GM23338 (cell line): Measurements from ENCODE around the gene AIFM2. TPM values are rescaled to one million over a fixed set of nuclear protein-coding genes. Genes with fewer than 3 reads are reported as not detected.

Source experiments
- CREB1 ChIP-seq: fragments of 250-450 bp; sonication (Bioruptor Pico); IDR thresholded peaks from 2 replicates; pipeline ENCODE4 v1.5.0; 2020; ENCODE audit warnings: low read depth, mild to moderate bottlenecking, moderate library complexity
- EZH2 ChIP-seq: fragments of 200-600 bp; sonication (generic); IDR thresholded peaks from one replicate; pipeline ENCODE4 v1.8.0; 2017; ENCODE audit warnings: antibody characterized with exemption, mild to moderate bottlenecking, low read depth; ENCODE audit not compliant: unreplicated experiment
- EZH2phosphoT487 ChIP-seq: fragments of 200-600 bp; sonication (generic); IDR thresholded peaks from one replicate; pipeline ENCODE4 v1.8.1; 2018; ENCODE audit warnings: antibody characterized with exemption; ENCODE audit not compliant: unreplicated experiment
- NANOG ChIP-seq: IDR thresholded peaks from 2 replicates; pipeline ENCODE4 v1.6.1; 2016; ENCODE audit warnings: antibody characterized with exemption, borderline replicate concordance
- ZNF331 ChIP-seq: fragments of 250-450 bp; sonication (Bioruptor Pico); IDR thresholded peaks from 2 replicates; pipeline ENCODE4 v1.5.0; 2020; ENCODE audit warnings: low read depth, mild to moderate bottlenecking, moderate library complexity
- polyA plus RNA-seq: library from polyadenylated mRNA; unstranded; fragments of >200 nt; fragmentation: Nextera tagmentation; extraction: Ambion mirVana; gene quantifications from 2 replicates; pipeline ENCODE4 v1.2.1, GENCODE V29; 2016
- total RNA-seq: library from RNA; depleted of rRNA; stranded (reverse); fragments of >200 nt; shearing (Covaris generic); gene quantifications from 2 replicates; pipeline ENCODE4 v1.2.3, GENCODE V29; 2014
- TF ChIP-seq, protein P1 (sequence below): fragments of 250-450 bp; sonication (Bioruptor Pico); IDR thresholded peaks from 2 replicates; pipeline ENCODE4 v1.5.0; 2020; ENCODE audit warnings: mild to moderate bottlenecking, moderate library complexity
- TF ChIP-seq, protein P2 (sequence below): IDR thresholded peaks from 2 replicates; pipeline ENCODE4 v1.6.1; 2016; ENCODE audit warnings: antibody characterized with exemption
- TF ChIP-seq, protein P3 (sequence below): IDR thresholded peaks from one replicate; pipeline ENCODE4 v1.6.1; 2018; ENCODE audit warnings: antibody characterized with exemption; ENCODE audit not compliant: unreplicated experiment

AIFM2 gene
- total and polyA plus RNA-seq, 2 experiments from 2014 or later, result 3.2 to 3.6 TPM

DNA sequence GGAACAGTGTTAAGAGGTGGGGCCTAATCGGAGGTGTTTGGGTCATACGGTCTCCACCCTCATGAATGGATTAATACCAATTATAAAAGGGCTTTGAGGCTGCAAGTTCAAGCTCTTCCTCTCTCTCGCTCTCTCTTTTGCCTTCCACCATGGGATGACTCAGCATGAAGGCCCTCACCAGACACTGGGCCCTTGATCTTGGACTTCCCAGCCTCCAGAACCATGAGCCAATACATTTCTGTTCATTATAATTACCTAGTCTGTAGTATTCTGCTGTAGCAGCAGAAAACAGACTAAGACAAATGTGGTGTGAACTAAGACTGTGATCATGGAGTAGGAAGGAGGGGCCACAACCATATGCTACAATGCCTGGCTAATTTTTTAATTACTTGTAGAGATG is 7.7 kb downstream of the AIFM2 start (continued):
- TF ChIP-seq, protein P1, sequence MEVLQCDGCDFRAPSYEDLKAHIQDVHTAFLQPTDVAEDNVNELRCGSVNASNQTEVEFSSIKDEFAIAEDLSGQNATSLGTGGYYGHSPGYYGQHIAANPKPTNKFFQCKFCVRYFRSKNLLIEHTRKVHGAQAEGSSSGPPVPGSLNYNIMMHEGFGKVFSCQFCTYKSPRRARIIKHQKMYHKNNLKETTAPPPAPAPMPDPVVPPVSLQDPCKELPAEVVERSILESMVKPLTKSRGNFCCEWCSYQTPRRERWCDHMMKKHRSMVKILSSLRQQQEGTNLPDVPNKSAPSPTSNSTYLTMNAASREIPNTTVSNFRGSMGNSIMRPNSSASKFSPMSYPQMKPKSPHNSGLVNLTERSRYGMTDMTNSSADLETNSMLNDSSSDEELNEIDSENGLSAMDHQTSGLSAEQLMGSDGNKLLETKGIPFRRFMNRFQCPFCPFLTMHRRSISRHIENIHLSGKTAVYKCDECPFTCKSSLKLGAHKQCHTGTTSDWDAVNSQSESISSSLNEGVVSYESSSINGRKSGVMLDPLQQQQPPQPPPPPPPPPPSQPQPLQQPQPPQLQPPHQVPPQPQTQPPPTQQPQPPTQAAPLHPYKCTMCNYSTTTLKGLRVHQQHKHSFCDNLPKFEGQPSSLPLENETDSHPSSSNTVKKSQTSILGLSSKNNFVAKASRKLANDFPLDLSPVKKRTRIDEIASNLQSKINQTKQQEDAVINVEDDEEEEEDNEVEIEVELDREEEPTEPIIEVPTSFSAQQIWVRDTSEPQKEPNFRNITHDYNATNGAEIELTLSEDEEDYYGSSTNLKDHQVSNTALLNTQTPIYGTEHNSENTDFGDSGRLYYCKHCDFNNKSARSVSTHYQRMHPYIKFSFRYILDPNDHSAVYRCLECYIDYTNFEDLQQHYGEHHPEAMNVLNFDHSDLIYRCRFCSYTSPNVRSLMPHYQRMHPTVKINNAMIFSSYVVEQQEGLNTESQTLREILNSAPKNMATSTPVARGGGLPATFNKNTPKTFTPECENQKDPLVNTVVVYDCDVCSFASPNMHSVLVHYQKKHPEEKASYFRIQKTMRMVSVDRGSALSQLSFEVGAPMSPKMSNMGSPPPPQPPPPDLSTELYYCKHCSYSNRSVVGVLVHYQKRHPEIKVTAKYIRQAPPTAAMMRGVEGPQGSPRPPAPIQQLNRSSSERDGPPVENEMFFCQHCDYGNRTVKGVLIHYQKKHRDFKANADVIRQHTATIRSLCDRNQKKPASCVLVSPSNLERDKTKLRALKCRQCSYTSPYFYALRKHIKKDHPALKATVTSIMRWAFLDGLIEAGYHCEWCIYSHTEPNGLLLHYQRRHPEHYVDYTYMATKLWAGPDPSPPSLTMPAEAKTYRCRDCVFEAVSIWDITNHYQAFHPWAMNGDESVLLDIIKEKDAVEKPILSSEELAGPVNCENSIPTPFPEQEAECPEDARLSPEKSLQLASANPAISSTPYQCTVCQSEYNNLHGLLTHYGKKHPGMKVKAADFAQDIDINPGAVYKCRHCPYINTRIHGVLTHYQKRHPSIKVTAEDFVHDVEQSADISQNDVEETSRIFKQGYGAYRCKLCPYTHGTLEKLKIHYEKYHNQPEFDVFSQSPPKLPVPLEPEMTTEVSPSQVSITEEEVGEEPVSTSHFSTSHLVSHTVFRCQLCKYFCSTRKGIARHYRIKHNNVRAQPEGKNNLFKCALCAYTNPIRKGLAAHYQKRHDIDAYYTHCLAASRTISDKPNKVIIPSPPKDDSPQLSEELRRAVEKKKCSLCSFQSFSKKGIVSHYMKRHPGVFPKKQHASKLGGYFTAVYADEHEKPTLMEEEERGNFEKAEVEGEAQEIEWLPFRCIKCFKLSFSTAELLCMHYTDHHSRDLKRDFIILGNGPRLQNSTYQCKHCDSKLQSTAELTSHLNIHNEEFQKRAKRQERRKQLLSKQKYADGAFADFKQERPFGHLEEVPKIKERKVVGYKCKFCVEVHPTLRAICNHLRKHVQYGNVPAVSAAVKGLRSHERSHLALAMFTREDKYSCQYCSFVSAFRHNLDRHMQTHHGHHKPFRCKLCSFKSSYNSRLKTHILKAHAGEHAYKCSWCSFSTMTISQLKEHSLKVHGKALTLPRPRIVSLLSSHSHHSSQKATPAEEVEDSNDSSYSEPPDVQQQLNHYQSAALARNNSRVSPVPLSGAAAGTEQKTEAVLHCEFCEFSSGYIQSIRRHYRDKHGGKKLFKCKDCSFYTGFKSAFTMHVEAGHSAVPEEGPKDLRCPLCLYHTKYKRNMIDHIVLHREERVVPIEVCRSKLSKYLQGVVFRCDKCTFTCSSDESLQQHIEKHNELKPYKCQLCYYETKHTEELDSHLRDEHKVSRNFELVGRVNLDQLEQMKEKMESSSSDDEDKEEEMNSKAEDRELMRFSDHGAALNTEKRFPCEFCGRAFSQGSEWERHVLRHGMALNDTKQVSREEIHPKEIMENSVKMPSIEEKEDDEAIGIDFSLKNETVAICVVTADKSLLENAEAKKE (CRISPR knock-in tag), result no peak
- TF ChIP-seq, protein P2, sequence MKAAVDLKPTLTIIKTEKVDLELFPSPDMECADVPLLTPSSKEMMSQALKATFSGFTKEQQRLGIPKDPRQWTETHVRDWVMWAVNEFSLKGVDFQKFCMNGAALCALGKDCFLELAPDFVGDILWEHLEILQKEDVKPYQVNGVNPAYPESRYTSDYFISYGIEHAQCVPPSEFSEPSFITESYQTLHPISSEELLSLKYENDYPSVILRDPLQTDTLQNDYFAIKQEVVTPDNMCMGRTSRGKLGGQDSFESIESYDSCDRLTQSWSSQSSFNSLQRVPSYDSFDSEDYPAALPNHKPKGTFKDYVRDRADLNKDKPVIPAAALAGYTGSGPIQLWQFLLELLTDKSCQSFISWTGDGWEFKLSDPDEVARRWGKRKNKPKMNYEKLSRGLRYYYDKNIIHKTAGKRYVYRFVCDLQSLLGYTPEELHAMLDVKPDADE, result no peak
- TF ChIP-seq, protein P3, sequence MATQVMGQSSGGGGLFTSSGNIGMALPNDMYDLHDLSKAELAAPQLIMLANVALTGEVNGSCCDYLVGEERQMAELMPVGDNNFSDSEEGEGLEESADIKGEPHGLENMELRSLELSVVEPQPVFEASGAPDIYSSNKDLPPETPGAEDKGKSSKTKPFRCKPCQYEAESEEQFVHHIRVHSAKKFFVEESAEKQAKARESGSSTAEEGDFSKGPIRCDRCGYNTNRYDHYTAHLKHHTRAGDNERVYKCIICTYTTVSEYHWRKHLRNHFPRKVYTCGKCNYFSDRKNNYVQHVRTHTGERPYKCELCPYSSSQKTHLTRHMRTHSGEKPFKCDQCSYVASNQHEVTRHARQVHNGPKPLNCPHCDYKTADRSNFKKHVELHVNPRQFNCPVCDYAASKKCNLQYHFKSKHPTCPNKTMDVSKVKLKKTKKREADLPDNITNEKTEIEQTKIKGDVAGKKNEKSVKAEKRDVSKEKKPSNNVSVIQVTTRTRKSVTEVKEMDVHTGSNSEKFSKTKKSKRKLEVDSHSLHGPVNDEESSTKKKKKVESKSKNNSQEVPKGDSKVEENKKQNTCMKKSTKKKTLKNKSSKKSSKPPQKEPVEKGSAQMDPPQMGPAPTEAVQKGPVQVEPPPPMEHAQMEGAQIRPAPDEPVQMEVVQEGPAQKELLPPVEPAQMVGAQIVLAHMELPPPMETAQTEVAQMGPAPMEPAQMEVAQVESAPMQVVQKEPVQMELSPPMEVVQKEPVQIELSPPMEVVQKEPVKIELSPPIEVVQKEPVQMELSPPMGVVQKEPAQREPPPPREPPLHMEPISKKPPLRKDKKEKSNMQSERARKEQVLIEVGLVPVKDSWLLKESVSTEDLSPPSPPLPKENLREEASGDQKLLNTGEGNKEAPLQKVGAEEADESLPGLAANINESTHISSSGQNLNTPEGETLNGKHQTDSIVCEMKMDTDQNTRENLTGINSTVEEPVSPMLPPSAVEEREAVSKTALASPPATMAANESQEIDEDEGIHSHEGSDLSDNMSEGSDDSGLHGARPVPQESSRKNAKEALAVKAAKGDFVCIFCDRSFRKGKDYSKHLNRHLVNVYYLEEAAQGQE, result no peak
- no peak for TF ChIP-seq NANOG
- no peak for TF ChIP-seq EZH2
- TF ChIP-seq CREB1 (CRISPR knock-in tag), result no peak
- TF ChIP-seq EZH2phosphoT487, result no peak
- no peak for TF ChIP-seq ZNF331 (CRISPR knock-in tag)
